GM12878 (cell line): ENCODE data around the gene MACROD2. TPM values are rescaled to one million over a fixed set of nuclear protein-coding genes. Genes with fewer than 3 reads are reported as not detected.

ENCODE experiments used
- ATAC-seq: fragments of 200-7000 bp; cut with Tn5 transposase; 3 replicates; pipeline ENCODE4 v1.9.1; 2020; ENCODE audit warnings: mild to moderate bottlenecking, moderate library complexity
- BruUV-seq: library from RNA; stranded (reverse); fragments of 400-500 nt; replicated peaks from 2 replicates; lab custom pipeline; 2021; lab: Mats Ljungman, UMichigan
- CTCF ChIA-PET: fragments of 300-600 bp; sonication (Branson Sonifier 250); formaldehyde crosslinking; extraction: SDS; loops from one replicate; lab custom pipeline; 2021; ENCODE audit warnings: inconsistent platforms; lab: Yijun Ruan, JAX
- POLR2A ChIA-PET: fragments of 350-600 bp; formaldehyde crosslinking; extraction: SDS; loops from one replicate; lab custom pipeline; 2021; ENCODE audit warnings: inconsistent platforms; lab: Charles Lee
- RAD21 ChIA-PET: fragments of 300-600 bp; sonication (Branson Sonifier 250); formaldehyde crosslinking; loops from one replicate; lab custom pipeline; 2023; ENCODE audit warnings: antibody characterized with exemption; ENCODE audit not compliant: unreplicated experiment; lab: Charles Lee
- SMC1A ChIA-PET: fragments of 300-600 bp; sonication (Branson Sonifier 250); formaldehyde crosslinking; loops from one replicate; lab custom pipeline; 2023; ENCODE audit not compliant: unreplicated experiment, uncharacterized antibody; lab: Charles Lee
- DNase-seq: peaks from one replicate; pipeline ENCODE4 v3.0.0-alpha.2; 2011; ENCODE audit warnings: low read depth, low spot score
- FAIRE-seq: peaks from 3 replicates; lab custom pipeline; 2011; peaks lifted over from hg19 to GRCh38; lab: Jason Lieb, UNC
- H2AFZ ChIP-seq: 2 replicates; pipeline ENCODE4 v1.6.0; 2011; ENCODE audit warnings: low read depth, low read length, control low read depth; ENCODE audit not compliant: control insufficient read depth
- H3K27ac ChIP-seq: 2 replicates; pipeline ENCODE4 v1.5.1; 2011; ENCODE audit warnings: control low read depth; ENCODE audit not compliant: control insufficient read depth, insufficient read depth
- H3K27me3 ChIP-seq, 2 experiments: replicated peaks in 1 of 2; 2 replicates each; pipeline versions ENCODE4 v1.6.0 to v1.6.1; 2011; ENCODE audit warnings: low read length in 1 of 2; ENCODE audit not compliant: control insufficient read depth in 2 of 2, insufficient read depth in 2 of 2
- H3K36me3 ChIP-seq, 2 experiments: 2 replicates each; pipeline ENCODE4 v1.5.1; 2011; ENCODE audit warnings: low read length in 1 of 2; ENCODE audit not compliant: control insufficient read depth in 2 of 2, insufficient read depth in 2 of 2
- H3K4me1 ChIP-seq: 2 replicates; pipeline ENCODE4 v1.6.1; 2011; ENCODE audit warnings: mild to moderate bottlenecking, low read length, moderate library complexity, mixed read lengths; ENCODE audit not compliant: control insufficient read depth, insufficient read depth
- H3K4me2 ChIP-seq: 2 replicates; pipeline ENCODE4 v1.6.0; 2011; ENCODE audit warnings: control low read depth; ENCODE audit not compliant: control insufficient read depth, insufficient read depth
- H3K4me3 ChIP-seq: fragments of 200-600 bp; sonication (generic); 2 replicates; pipeline ENCODE4 v1.5.1; 2016
- H3K79me2 ChIP-seq: 2 replicates; pipeline ENCODE4 v1.6.0; 2011; ENCODE audit warnings: low read length; ENCODE audit not compliant: control insufficient read depth, insufficient read depth
- H3K9ac ChIP-seq: 2 replicates; pipeline ENCODE4 v1.8.0; 2011; ENCODE audit warnings: low read length, control low read depth, mixed read lengths; ENCODE audit not compliant: control insufficient read depth, insufficient read depth
- H3K9me3 ChIP-seq: replicated peaks from 3 replicates; pipeline ENCODE4 v1.5.1; 2011; ENCODE audit warnings: mild to moderate bottlenecking, low read length; ENCODE audit not compliant: control insufficient read depth, insufficient read depth
- H4K20me1 ChIP-seq: 2 replicates; pipeline ENCODE4 v1.6.0; 2011; ENCODE audit not compliant: control insufficient read depth, insufficient read depth
- ATF3 ChIP-seq: IDR thresholded peaks from 2 replicates; pipeline ENCODE4 v1.6.1; 2011; ENCODE audit warnings: low read depth, mild to moderate bottlenecking, low read length, moderate library complexity, borderline replicate concordance; ENCODE audit errors: extremely low read depth
- BACH1 ChIP-seq: fragments of 450-650 bp; IDR thresholded peaks from 2 replicates; pipeline ENCODE4 v1.6.1; 2017; ENCODE audit warnings: mild to moderate bottlenecking, borderline replicate concordance
- EP300 ChIP-seq, 2 experiments: fragments of 150-350 bp in 1 of 2; IDR thresholded peaks; 2 replicates each; pipeline ENCODE4 v1.6.1; 2011 to 2012; ENCODE audit warnings: low read depth in 2 of 2, low read length in 2 of 2, borderline replicate concordance in 1 of 2, improper control_type of control experiment in 1 of 2, inconsistent platforms in 1 of 2; ENCODE audit not compliant: control insufficient read depth in 1 of 2
- IKZF2 ChIP-seq, 2 experiments: fragments of 450-650 bp; IDR thresholded peaks; 2 replicates each; pipeline ENCODE4 v1.6.1; 2017; ENCODE audit warnings: mild to moderate bottlenecking in 2 of 2, moderate library complexity in 2 of 2
- MTA2 ChIP-seq: fragments of 450-650 bp; IDR thresholded peaks from 2 replicates; pipeline ENCODE4 v1.6.1; 2016; ENCODE audit warnings: low read depth, mild to moderate bottlenecking, moderate library complexity
- RCOR1 ChIP-seq: conservative IDR thresholded peaks from 2 replicates; pipeline ENCODE4 v1.6.1; 2012; ENCODE audit warnings: low read depth, low read length, improper control_type of control experiment
- SMAD5 ChIP-seq: IDR thresholded peaks from 2 replicates; pipeline ENCODE4 v1.6.1; 2016; ENCODE audit warnings: antibody characterized with exemption, low read depth
- SPI1 ChIP-seq: IDR thresholded peaks from 2 replicates; pipeline ENCODE4 v1.6.1; 2011; ENCODE audit warnings: low read depth, mild to moderate bottlenecking, low read length, moderate library complexity, borderline replicate concordance; ENCODE audit not compliant: insufficient read depth
- STAT3 ChIP-seq: IDR thresholded peaks from 2 replicates; pipeline ENCODE4 v1.6.1; 2011; ENCODE audit warnings: low read depth, low read length, improper control_type of control experiment
- TCF12 ChIP-seq: IDR thresholded peaks from 2 replicates; pipeline ENCODE4 v1.6.1; 2011; ENCODE audit warnings: low read depth, mild to moderate bottlenecking, low read length
- TCF3 ChIP-seq: IDR thresholded peaks from 2 replicates; pipeline ENCODE4 v1.6.1; 2012; ENCODE audit warnings: low read depth, mild to moderate bottlenecking, low read length, borderline replicate concordance; ENCODE audit not compliant: insufficient read depth
- ZBTB11 ChIP-seq: fragments of 450-650 bp; formaldehyde crosslinking; IDR thresholded peaks from 2 replicates; pipeline ENCODE4 v1.5.0; 2022; ENCODE audit warnings: mild to moderate bottlenecking, missing genetic modification characterization
- ZSCAN29 ChIP-seq: fragments of 450-650 bp; IDR thresholded peaks from 2 replicates; pipeline ENCODE4 v1.6.1; 2017; ENCODE audit warnings: mild to moderate bottlenecking, moderate library complexity
- ZZZ3 ChIP-seq: IDR thresholded peaks from 2 replicates; pipeline ENCODE4 v1.6.1; 2011; ENCODE audit warnings: low read depth; ENCODE audit not compliant: control insufficient read depth, insufficient read length
- WGBS: methylation state at CpG from one replicate; pipeline ENCODE4 v1.1.6; 2016; ENCODE audit warnings: low lambda C conversion rate; ENCODE audit not compliant: insufficient replicate concordance, insufficient coverage; ENCODE audit errors: missing lambda C conversion rate; 5-methylcytosine and 5-hydroxymethylcytosine counted together
- in situ Hi-C: fragments of 300-500 bp; cut with MboI; formaldehyde crosslinking; loops from 9 replicates; pipeline ENCODE4 v1.14.3; 2018; ENCODE audit warnings: mixed read lengths
- intact Hi-C: fragments of 100-400 bp; cut with micrococcal nuclease; formaldehyde crosslinking; loops from one replicate; pipeline ENCODE4 v1.14.2; 2022; ENCODE audit not compliant: unreplicated experiment
- polyA plus RNA-seq, 11 experiments: library from polyadenylated mRNA; depleted of rRNA in 4 of 11; unstranded in 6 of 11; stranded (reverse) in 5 of 11; fragments of >200 nt; fragmentation: Nextera tagmentation in 4 of 11; fragmentation: Illumina TruSeq in 1 of 11; extraction: Ambion mirVana in 4 of 11; extraction: Trizol in 1 of 11; gene quantifications; 1 replicate in 1 of 11; 2 replicates in 10 of 11; pipeline versions ENCODE4 v1.2.1 to v1.2.3, GENCODE V29; 2011 to 2016; ENCODE audit warnings: inconsistent platforms in 2 of 11, missing spikeins in 2 of 11, low read depth in 1 of 11
- total RNA-seq, 4 experiments: library from RNA; depleted of rRNA in 3 of 4; stranded (reverse); fragments of >200 nt in 3 of 4; fragmentation: Illumina TruSeq in 1 of 4; extraction: Trizol in 1 of 4; gene quantifications; 2 replicates each; pipeline versions ENCODE4 v1.2.1 to v1.2.3, GENCODE V29; 2013 to 2021

MACROD2 gene
- total and polyA plus RNA-seq, 10 of the 15 experiments (the other 5 are each of a cell fraction or from before 2014, with no cell fraction given), result 1.1 to 21.5 (median 2.2) TPM

GRCh38 chr20:16040742-16041141 is 2045.4 kb downstream of the MACROD2 start:
- H3K4me2 ChIP-seq, result no peak overlapping the region
- no peak overlapping the region for H3K9ac ChIP-seq
- no peak for TF ChIP-seq RCOR1
- peak; percentile 53; the same call in 1 of the 2 replicates for TF ChIP-seq SPI1
- TF ChIP-seq IKZF2 (IDR thresholded peaks at IDR 0.05), result peak in 1 of 2 experiments; percentile 11; a peak in 1 of 4 replicates
- H3K4me1 ChIP-seq, result no peaks in the 10 kb centered on the region
- no peak overlapping the region for H3K4me3 ChIP-seq
- no peak overlapping the region for H2AFZ ChIP-seq
- no peaks in the 10 kb centered on the region for H4K20me1 ChIP-seq
- ChIA-PET CTCF (no interaction called here), SMC1A (no interaction called here), RAD21 (no interaction called here), POLR2A (no interaction called here)
- no peak for FAIRE-seq
- no peak for ATAC-seq
- no peaks in the 10 kb centered on the region for H3K79me2 ChIP-seq
- H3K27me3 ChIP-seq, result no peaks in the 10 kb centered on the region
- in situ Hi-C loops (no loop called here), intact Hi-C loops (no loop called here)
- no TSS peak for BruUV-seq
- H3K27ac ChIP-seq, result no peak overlapping the region
- H3K36me3 ChIP-seq, result no peaks in the 10 kb centered on the region
- DNase-seq, result no peak
- no peaks in the 10 kb centered on the region; the same call in 2 of the 3 replicates for H3K9me3 ChIP-seq

- ATAC-seq, result peak; percentile 44
- H3K27ac ChIP-seq, result no peak overlapping the region
- no peaks in the 10 kb centered on the region; the same call in 2 of the 3 replicates for H3K9me3 ChIP-seq
- H3K79me2 ChIP-seq, result no peaks in the 10 kb centered on the region
- no peaks in the 10 kb centered on the region for H3K27me3 ChIP-seq
- in situ Hi-C loops (no loop called here), intact Hi-C loops (no loop called here)
- FAIRE-seq, result no peak
- no peak overlapping the region for H3K9ac ChIP-seq
- BruUV-seq, result no TSS peak
- POLR2A ChIA-PET, result interaction anchor here (0.5 kb wide), 1 partner anchor 77 kb away, joined by 3 read pairs; no protein-coding TSS in a partner anchor
- H4K20me1 ChIP-seq, result no peaks in the 10 kb centered on the region
- H2AFZ ChIP-seq, result no peak overlapping the region
- H3K4me3 ChIP-seq, result no peak overlapping the region
- CTCF ChIA-PET, result no interaction called here
- RAD21 ChIA-PET, result no interaction called here
- no peak for DNase-seq
- WGBS, result 59% methylated on average over 1 of the region's 1 CpG
- H3K4me1 ChIP-seq, result no peaks in the 10 kb centered on the region
- no peaks in the 10 kb centered on the region for H3K36me3 ChIP-seq
- no peak overlapping the region for H3K4me2 ChIP-seq
- SMC1A ChIA-PET, result no interaction called here
- TF ChIP-seq STAT3 (no peak), EP300 (IDR thresholded peaks at IDR 0.05; ENCODE audit: borderline replicate concordance in 1 of 2, control insufficient read depth in 1 of 2, low read depth in 2 of 2, low read length in 2 of 2) (0 out of 4 replicates have a peak, but pooled peaks of 1 of the 2 experiments have one; percentile 10), ZBTB11 (CRISPR knock-in tag) (no peak), TCF3 (no peak), BACH1 (no peak), ZZZ3 (no peak), ZSCAN29 (no peak), SMAD5 (no peak), ATF3 (no peak), MTA2 (peak; percentile 32; the same call in 1 of the 2 replicates), TCF12 (no peak)
These were observed 2047.4 kb downstream of the MACROD2 start for GRCh38 chr20:16042731-16043130.
